GM11168 (cell line): Measurements from ENCODE around the gene EMP2.
"Not testable (repeated sequence)": the region's sequence is repeated elsewhere in the genome, so short reads cannot be mapped to it uniquely, and the experiment has no call there.

Experiments used
- in situ Hi-C: fragments of 300-500 bp; cut with MboI; formaldehyde crosslinking; loops from one replicate; pipeline ENCODE4 v1.12.0; 2022; ENCODE audit warnings: low sequenced_read_pairs; ENCODE audit not compliant: unreplicated experiment

EMP2 gene

DNA sequence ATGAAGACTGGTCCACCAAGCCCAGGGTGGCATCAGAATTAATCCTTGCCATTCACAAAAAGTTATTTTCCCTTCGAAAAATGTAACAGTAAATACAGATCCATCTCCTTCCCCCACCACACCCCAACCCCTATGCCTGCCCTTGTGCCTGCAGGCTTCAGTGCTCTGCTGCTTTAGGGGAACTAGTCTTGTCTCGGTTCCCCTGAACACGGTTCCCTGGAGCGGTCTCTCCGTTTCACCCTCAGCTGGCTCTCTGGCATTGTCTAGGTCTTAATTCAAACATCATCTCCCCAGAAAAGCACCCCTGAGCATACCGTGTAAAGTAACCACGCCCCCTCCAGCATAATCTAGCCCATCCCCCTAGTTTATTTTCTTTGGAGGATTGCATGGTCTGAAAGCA lies 25.8 kb downstream of the EMP2 start:
- in situ Hi-C loops: no loop called here

DNA sequence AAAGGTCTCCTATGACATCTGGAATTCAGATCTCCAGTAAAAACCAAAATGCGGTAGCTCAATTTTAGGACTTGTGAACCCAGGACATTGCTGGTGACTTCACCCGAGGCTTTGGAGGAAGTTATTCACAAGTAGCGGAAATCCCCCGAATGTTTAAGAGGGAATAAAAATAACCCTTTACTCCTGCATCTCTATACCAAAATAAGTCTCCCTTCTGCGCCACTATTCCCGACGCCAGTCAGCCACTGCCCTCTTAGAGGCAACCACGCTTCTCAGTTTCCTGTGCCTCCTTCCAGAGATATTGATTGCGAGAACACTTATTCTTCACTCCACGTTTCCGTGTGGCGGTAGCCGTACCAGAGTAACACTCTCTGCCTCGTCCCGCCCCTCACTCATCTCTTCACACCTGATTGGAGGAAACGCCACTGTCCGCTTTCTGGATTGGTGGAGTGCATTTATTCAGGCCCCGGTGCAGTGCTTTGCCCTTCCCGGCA lies 27.4 kb downstream of the EMP2 start:
- in situ Hi-C loops: no loop called here

DNA sequence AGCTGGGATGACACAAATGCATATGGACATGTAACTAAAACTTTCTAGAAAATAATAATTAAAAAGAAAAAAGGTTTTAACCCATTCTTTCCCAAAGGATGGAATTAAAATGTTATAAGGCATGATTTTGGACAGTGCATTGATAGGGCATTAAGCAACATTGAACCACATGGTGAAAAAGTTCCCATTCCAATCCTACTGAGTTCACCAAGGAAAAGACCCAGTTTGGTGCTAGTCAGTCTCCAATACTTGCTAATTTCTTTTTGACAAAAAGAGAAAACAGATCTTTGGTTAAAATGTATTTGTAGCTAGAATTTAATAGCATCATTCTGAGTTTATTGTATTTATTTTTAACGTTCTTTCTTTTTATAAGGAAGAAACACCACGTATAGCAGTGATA lies 28.1 kb downstream of the EMP2 start:
- in situ Hi-C loops: no loop called here

DNA sequence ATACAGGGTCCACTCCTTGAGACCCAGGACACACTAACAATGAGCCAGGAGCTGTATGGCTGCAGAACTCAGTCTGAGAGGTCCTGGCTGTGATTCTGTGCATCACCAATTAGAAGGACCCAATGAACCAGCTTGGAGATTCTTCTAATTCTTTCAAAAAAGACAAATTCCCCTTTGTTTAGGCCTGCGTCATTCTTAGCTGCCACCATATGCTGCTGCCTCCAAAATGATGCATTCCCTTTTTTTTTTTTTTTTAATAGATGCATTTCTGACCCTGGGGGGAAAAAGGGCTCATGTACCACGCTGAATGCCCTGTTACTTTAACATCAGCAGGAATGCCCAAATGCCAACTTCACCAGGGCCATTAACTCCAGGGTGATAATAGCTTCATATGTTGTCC lies 28.5 kb downstream of the EMP2 start:
- in situ Hi-C loops: no loop called here

DNA sequence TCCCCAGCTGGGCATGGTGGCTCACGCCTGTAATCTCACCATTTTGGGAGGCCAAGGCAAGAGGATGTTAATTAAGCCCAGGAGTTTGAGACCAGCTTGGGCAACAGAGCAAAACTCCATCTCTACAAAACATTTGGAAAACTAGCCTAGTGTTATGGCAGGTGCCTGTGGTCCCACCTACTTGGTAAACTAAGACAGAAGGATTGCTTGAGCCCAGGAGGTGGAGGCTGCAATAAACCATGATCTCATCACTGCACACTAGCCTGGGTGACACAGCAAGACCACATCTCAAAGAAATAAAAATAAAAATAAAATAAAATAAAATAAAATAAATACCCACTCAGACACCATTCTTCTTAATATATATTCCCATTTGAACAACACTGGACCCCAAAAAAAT lies 32.0 kb downstream of the EMP2 start:
- in situ Hi-C loops: no loop called here

DNA sequence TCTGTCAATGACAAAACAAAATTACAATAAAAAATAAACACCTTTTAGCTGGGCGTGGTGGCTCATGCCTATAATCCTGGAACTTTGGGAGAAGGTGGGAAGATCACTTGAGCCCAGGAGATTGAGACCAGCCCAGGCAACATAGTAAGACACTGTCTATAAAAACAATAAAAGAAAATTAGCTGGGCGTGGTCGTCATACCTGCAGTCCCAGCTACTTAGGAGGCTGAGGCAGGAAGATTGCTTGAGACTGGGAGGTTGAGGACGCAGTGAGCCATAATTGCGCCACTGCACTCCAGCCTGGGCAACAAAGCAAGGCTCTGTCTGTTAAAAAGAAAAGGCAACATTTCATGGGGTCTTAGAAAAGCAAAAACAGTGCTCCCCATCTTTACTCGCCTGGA lies 32.7 kb downstream of the EMP2 start:
- in situ Hi-C loops: no loop called here

DNA sequence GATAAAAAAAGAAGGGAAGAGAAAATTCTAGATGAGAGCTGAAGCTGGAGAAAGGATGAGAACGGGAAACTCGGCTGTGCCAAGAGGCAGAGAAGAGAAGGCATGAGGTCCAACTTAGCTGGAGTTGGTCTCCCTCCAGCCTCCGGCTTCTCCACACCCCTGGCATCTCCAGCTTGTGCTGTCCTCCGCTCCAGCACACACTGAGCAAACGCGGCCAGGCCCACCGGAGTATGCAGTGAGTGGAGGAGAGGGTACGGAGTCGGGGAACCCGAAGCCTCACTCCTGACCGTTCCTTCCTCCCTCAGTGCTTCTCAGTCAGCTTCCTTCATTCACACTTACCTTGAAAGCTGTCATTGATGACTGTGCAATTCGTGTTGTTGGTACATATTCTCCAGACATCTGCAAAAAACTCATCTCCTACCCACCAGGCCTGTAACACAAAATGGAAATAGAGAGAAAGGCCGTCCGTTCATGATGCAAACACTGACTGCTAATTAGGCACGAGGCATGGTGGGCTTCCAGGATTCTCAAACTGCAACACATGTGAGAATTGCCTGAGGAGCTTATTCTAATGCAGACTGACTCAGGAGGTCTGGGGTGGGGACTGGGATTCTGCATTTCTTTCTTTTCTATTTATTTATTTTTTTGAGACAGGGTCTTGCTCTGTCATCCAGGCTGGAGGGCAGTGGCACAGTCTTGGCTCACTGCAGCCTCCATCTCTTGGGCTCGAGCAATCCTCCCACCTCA lies 37.0 kb downstream of the EMP2 start:
- in situ Hi-C loops: no loop called here

DNA sequence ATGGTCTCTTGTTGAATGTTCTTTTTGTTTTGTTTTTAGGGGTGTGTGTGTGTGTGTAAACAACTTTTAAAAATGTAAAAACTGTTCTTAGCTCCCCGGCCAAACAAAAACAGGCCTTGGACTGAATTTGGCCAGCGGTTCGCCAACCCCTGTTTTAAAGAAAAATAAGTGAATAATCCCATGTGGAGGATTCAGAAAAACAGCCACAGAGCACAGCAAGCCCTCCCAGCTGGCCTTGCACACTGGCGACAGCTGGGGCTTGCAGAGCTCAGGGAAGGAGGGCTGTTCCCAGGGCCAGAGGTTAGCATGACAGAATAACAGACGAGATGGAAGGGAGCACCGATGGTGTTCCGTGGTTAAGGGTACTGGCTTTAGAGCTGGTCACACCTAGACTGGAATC lies 39.0 kb downstream of the EMP2 start:
- in situ Hi-C loops: no loop called here

DNA sequence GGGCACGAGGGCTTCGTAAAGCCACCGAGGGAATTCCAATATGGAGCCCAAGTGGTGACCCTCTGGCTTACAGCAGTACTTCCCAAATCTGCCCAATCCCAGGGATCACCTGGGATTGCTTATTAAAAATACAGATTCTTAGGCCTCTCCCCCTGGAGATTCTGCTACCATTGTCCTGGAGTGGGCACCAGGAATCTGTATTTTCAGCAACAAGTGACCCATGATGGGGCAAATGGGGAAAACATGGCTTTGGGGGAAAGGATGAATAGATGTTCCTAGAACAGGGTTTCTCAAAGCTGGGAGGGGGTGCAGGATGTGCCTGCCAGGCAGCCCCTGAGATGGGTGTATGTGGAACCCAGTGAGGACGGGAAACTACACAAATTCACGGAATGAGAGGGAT lies 40.6 kb downstream of the EMP2 start:
- in situ Hi-C loops: no loop called here

DNA sequence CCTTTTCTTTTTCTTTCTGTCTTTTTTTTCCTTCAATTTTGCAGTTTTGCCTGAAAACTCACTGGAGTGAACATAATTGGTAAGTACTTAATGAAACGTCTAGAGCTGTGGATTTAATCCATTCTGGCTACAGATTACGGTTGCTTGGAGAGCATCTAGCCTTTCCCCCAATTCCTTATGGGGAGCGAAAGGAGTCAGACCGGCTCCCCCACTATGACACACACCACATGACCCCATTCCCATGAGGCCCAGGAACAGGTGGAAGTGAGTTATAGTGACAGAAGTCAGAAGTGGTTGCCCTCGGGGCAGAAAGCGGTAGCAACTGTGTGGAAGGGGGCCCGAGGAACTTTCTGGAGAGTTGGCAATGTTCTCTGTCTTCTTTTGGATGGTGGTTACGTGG lies 41.2 kb downstream of the EMP2 start:
- in situ Hi-C loops: no loop called here

DNA sequence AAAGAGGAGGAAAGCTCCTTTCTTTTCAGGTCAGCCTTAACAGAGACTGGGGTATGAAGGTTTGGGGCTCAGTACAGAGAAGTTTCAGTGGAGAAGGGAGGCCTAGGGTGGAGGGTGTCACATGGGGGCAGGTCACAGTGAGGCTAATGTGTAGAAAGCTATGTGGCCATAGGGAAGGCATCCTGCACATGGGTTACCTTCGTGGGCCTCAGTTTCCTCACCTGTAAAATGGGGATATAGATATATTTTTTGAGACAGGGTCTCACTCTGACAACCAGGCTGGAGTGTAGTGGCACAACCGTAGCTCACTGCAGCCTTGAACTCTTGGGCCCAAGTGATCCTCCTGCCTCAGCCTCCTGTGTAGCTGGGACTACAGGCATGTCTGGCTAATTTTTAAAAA lies 41.8 kb downstream of the EMP2 start:
- in situ Hi-C loops: no loop called here

DNA sequence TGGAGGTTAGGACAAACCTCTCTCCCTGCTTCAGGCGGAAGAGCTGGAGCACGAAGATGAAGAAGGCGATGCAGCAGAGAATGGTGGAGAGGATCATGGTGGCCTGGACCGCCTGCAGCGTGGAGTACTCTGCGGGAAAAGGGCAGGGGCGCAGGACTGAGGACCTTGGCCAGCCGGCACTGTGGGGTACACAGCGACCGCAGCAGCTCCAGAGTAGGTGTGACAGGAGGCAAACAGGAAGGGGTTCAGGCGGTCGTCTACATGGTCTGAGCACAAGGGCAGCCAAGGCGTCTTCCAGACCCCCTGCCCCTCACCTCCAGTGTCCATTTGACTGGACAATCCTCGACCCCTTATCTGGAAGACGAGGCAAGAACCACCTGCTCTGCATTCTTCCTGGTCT lies 42.5 kb downstream of the EMP2 start:
- in situ Hi-C loops: no loop called here

DNA sequence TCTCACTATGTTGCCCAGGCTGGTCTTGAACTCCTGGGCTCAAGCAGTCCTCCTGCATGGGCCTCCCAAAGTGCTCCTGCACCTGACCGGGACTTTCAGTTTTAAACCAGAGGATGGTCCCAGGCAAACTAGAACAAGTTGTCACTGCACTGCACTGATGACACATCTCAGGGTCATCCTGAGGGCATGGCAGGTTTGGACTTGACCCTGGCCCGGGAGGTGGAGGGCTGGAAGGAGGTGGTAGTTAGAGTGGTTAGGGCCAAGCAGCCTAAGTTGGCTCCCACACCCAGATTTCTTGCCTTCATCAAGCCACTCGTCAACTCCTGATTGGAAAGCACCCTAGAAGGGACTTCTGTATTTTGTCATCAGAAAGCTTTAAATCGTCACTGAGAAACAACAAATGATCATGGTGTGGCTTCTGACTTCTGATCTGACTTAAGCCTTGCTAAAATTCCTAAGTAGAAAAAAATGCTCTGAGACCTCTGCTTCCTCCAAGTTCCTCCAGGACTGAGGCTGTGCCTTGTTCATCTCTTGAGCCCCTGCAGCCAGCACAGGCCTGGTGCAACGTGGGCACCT lies 43.5 kb downstream of the EMP2 start:
- in situ Hi-C loops: no loop called here

DNA sequence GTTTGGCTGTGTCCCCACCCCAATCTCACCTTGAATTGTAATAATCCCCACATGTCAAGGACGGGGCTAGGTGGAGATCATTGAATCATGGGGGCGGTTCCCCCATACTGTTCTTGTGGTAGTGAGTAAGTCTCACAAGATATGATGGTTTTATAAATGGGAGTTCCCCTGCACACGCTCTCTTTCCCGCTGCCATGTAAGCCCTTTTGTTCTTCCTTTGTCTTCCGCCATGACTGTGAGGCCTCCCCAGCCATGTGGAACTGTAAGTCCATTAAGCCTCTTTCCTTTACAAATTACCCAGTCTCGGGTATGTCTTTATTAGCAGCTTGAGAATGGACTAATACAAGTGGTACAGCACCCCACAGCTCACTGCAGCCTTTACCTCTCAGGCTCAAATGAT lies 44.1 kb downstream of the EMP2 start:
- in situ Hi-C loops: not testable (repeated sequence)

DNA sequence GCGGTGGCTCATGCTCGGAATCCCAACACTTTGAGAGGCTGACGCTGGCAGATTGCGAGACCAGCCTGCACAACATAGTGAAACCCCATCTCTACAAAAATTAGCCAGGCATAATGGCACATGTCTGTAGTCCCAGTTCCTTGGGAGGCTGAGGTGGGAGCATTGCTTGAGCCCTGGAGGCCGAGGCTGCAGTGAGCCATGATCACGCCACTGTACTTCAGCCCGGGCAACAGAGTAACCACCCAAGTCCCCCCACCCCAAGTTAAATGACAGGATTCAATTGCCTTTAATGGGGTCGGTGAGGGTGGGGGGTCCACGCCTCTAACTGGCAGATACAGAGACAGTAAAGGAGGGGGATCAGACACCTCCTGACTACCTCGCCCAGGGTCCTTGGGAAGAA lies 44.9 kb downstream of the EMP2 start:
- in situ Hi-C loops: no loop called here

DNA sequence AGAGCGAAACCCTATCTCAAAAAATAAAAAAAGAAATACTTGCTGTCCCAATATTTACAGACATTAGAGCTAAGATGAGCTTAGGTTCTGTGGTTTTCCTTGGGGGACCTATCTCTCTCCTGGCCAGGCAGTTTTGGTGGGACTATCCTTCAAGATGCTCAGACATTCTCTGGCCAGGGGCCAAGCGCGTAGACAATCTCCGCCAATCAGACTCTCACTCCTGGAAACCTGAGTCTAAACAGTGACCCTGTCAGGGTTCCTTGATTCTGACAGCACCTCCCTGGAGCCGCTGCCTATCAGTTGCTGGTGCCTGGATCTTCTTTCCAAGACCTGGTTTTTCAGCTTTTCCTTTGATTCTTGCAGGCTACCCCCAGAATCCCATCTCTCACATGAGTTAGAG lies 45.6 kb downstream of the EMP2 start:
- in situ Hi-C loops: no loop called here

DNA sequence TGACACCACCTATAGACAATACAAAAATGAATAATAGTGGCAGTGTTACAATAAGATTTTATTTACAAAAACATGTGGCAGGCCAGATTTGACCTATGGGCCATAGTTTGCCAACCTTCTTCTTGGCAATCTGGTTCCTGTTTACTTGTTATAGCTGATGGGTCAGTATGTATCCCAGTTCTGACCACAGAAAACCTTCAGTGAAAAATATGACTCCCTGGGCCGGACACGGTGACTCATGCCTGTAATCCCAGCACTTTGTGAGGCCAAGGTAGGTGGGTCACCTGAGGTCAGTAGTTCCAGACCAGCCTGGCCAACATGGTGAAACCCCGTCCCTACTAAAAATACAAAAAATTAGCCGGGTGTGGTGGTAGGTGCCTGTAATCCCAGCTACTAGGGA lies 46.8 kb downstream of the EMP2 start:
- in situ Hi-C loops: not testable (repeated sequence)

DNA sequence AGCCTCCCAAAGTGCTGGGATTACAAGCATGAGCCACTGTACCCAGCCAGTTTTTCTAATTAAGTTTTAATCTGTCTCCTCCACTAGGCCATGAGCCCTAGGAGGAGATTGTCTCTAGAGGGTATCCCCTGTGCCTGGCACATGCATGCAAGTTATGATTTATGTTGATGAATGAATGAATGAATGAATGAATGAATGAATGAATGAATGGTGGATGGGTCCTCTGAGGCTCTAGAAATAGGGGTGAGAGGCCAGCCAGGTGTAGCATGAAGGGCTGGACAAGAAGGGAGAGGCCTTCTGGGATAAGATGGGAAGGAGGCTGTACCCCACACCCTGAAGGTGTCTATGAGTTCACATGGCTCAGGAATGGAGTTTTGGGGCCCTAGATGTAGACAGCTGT lies 48.8 kb downstream of the EMP2 start:
- in situ Hi-C loops: no loop called here

DNA sequence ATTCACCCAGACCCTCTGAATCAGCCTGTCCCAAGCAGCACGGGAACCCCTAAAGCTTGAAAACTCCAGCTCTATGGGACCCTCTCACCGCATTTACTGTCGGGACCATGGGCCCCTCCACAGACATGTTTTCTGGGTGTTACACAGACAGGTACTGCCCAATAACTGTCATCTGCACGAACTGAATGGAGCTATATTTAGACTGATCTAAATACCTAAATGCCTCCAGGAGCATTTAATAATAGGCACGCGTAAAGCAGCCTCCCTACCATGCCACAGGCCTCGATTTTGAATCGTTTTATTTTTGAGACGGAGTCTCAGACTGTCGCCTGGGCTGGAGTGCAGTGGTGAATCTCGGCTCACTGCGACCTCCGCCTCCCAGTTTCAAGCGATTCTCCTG lies 49.7 kb downstream of the EMP2 start:
- in situ Hi-C loops: no loop called here

DNA sequence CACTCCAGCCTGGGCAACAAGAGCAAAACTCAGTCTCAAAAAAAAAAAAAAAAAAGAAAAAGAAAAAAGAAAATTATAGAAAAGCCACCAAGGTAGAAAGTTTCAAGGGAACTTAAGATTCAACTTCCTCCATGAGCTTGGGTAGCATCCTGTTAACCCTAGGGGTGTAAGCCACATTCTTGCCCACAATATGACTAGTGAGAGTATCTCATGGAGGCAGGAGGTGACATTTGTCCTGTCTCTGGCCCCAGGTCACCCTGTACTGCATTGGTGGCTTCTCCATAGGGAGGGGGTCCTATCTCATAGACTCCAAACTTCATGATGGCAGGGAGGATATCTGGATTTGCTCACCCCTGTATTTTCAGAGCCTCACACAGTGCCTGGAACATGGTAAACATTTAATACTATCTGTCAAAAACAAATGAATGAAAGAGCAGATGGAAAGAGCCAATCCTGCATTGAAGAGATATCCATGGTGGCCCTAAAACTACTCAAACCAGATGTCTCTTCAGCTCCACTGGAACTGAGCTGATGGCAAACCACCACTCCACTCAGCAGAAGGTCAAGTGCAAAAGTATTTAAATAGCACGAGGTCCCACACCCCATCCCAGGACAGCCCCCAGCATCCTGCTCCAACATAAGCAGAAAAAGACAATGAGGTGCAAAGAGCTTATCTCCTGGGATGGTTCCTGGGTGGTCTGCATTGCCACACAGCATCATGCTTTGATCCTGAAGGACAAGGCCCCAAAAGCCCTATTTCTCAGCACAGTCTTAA lies 50.3 kb downstream of the EMP2 start:
- in situ Hi-C loops: loop anchor here (10.0 kb wide), 1 partner anchor 395 kb away; no protein-coding TSS in a partner anchor

DNA sequence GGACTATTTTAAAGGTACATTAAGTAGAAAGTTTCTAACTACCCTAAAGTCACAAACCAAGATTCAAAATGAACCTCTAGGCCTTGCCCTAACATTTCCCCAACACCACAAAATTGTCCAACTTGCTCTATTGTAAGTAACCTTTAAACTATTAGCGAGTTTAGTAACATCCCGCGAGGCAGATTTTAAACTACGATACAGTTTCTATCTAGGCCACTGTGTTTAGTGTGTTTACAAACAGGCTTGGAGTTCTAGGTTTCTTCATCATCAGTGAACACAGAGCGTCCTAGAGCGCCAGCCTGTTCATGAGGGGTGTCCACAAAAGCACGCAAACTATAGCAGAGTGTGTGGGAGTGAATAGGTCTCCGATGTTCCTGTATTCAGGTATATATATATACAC lies 51.8 kb downstream of the EMP2 start:
- in situ Hi-C loops: loop anchor here (10.0 kb wide), 1 partner anchor 396 kb away; no protein-coding TSS in a partner anchor
